Stimulated activated CD4-positive, alpha-beta T cell treated with anti-CD3 and anti-CD28 coated beads, Interleukin-2, amount 100 ng/mL, for 24 hours (primary cell): ENCODE data around the gene DYNLT5.
"Not testable (repeated sequence)": the region's sequence is repeated elsewhere in the genome, so short reads cannot be mapped to it uniquely, and the experiment has no call there.

ENCODE experiments used
- DNase-seq, 2 donors: peaks; one replicate each; pipeline ENCODE4 v3.0.0-alpha.2; 2020

The DYNLT5 gene

GRCh38 chr1:66752000-66752592 is at the start of gene DYNLT5:
TSS of gene DYNLT5 (plus strand) at chr1:66752459. CDS start at chr1:66754659, 2,200 bp downstream.
- peak in 1 of 2 donors; percentile 23 for DNase-seq

GRCh38 chr1:66704177-66704875 is 47.9 kb upstream of the DYNLT5 start:
- no peak for DNase-seq

GRCh38 chr1:66705110-66705509 is 47.1 kb upstream of the DYNLT5 start:
- DNase-seq = no peak

GRCh38 chr1:66711420-66711819 is 40.8 kb upstream of the DYNLT5 start:
- DNase-seq = no peak

GRCh38 chr1:66712839-66713238 is 39.4 kb upstream of the DYNLT5 start:
- no peak for DNase-seq

GRCh38 chr1:66723985-66724384 is 28.3 kb upstream of the DYNLT5 start:
- no peak for DNase-seq

GRCh38 chr1:66725885-66726665 is 26.2 kb upstream of the DYNLT5 start:
- peak; percentile 25 to 57 for DNase-seq

GRCh38 chr1:66728021-66728420 is 24.2 kb upstream of the DYNLT5 start:
- DNase-seq = no peak

- not testable (repeated sequence) for DNase-seq
Observed at GRCh38 chr1:66728716-66729115, 23.5 kb upstream of the DYNLT5 start.

- DNase-seq = no peak
Observed at GRCh38 chr1:66729119-66729518, 23.1 kb upstream of the DYNLT5 start.

- DNase-seq = no peak
Observed at GRCh38 chr1:66729523-66729922, 22.7 kb upstream of the DYNLT5 start.

- no peak for DNase-seq
Observed at GRCh38 chr1:66730462-66730861, 21.8 kb upstream of the DYNLT5 start.

GRCh38 chr1:66731170-66731865 is 20.9 kb upstream of the DYNLT5 start:
- no peak for DNase-seq

GRCh38 chr1:66732407-66733166 is 19.7 kb upstream of the DYNLT5 start:
- DNase-seq = no peak

- DNase-seq = no peak
Observed at GRCh38 chr1:66733348-66734017, 18.8 kb upstream of the DYNLT5 start.

- DNase-seq = not testable (repeated sequence)
Observed at GRCh38 chr1:66734531-66734930, 17.7 kb upstream of the DYNLT5 start.

- DNase-seq = no peak
Observed at GRCh38 chr1:66737836-66738235, 14.4 kb upstream of the DYNLT5 start.

GRCh38 chr1:66739401-66740157 is 12.7 kb upstream of the DYNLT5 start:
- DNase-seq = no peak

- DNase-seq = no peak
Observed at GRCh38 chr1:66745451-66745850, 6.8 kb upstream of the DYNLT5 start.

GRCh38 chr1:66747501-66747900 is 4.8 kb upstream of the DYNLT5 start:
- DNase-seq = no peak

GRCh38 chr1:66750577-66750976 is 1.7 kb upstream of the DYNLT5 start:
- DNase-seq = no peak
